IMR-90 (cell line): ENCODE data around the gene MEOX2. TPM values are rescaled to one million over a fixed set of nuclear protein-coding genes. Genes with fewer than 3 reads are reported as not detected.

Experiments used
- ATAC-seq: fragments of 200-7000 bp; cut with Tn5 transposase; 2 replicates; pipeline ENCODE4 v1.9.1; 2020; ENCODE audit warnings: low read depth, mild to moderate bottlenecking, moderate library complexity
- BruUV-seq: library from RNA; stranded (reverse); fragments of 400-500 nt; replicated peaks from 2 replicates; lab custom pipeline; 2021; lab: Mats Ljungman, UMichigan
- CTCF ChIA-PET: fragments of 300-600 bp; formaldehyde crosslinking; extraction: SDS; loops from one replicate; lab custom pipeline; 2021; ENCODE audit warnings: antibody characterized with exemption; lab: Yijun Ruan, JAX
- POLR2A ChIA-PET: fragments of 300-600 bp; sonication (Branson Sonifier 250); formaldehyde crosslinking; loops from one replicate; lab custom pipeline; 2022; ENCODE audit warnings: antibody characterized with exemption; ENCODE audit not compliant: unreplicated experiment; lab: Charles Lee
- DNase-seq: peaks from one replicate; pipeline ENCODE4 v3.0.0; 2013
- H2AFZ ChIP-seq: replicated peaks from 2 replicates; pipeline ENCODE3; 2013; ENCODE audit warnings: low read length, mild to moderate bottlenecking; ENCODE audit not compliant: poor library complexity
- H2AK5ac ChIP-seq: 2 replicates; pipeline ENCODE4 v1.6.1; 2013; ENCODE audit warnings: low read depth, low read length, inconsistent platforms
- H2AK9ac ChIP-seq: replicated peaks from 2 replicates; pipeline ENCODE3; 2013; ENCODE audit warnings: mild to moderate bottlenecking, low read depth, low read length, moderate library complexity; ENCODE audit not compliant: poor library complexity
- H2BK120ac ChIP-seq: 2 replicates; pipeline ENCODE4 v1.6.1; 2013; ENCODE audit warnings: low read depth, low read length, inconsistent platforms
- H2BK15ac ChIP-seq: 3 replicates; pipeline ENCODE4 v1.6.1; 2013; ENCODE audit warnings: low read depth, low read length, inconsistent platforms
- H2BK20ac ChIP-seq: 2 replicates; pipeline ENCODE4 v1.6.1; 2013; ENCODE audit warnings: low read depth, mild to moderate bottlenecking, inconsistent platforms, low read length, moderate library complexity
- H2BK5ac ChIP-seq: 2 replicates; pipeline ENCODE4 v1.6.1; 2013; ENCODE audit warnings: mild to moderate bottlenecking, low read depth, low read length, inconsistent platforms; ENCODE audit not compliant: poor library complexity, severe bottlenecking
- H3K14ac ChIP-seq: replicated peaks from 2 replicates; pipeline ENCODE4 v1.6.1; 2013; ENCODE audit warnings: low read depth, low read length, inconsistent platforms
- H3K18ac ChIP-seq: 2 replicates; pipeline ENCODE4 v1.6.1; 2013; ENCODE audit warnings: low read depth, low read length, control low read depth
- H3K23ac ChIP-seq: 2 replicates; pipeline ENCODE4 v1.6.1; 2013; ENCODE audit warnings: low read depth, low read length, inconsistent platforms
- H3K27ac ChIP-seq: 2 replicates; pipeline ENCODE4 v1.5.1; 2013; ENCODE audit warnings: mild to moderate bottlenecking, control low read depth, low read length; ENCODE audit not compliant: insufficient read depth
- H3K27me3 ChIP-seq: 2 replicates; pipeline ENCODE4 v1.6.1; 2013; ENCODE audit warnings: low read length; ENCODE audit not compliant: control insufficient read depth, insufficient read depth
- H3K36me3 ChIP-seq: 2 replicates; pipeline ENCODE4 v1.6.1; 2013; ENCODE audit warnings: low read length, mixed read lengths; ENCODE audit not compliant: control insufficient read depth, insufficient read depth
- H3K4ac ChIP-seq: 2 replicates; pipeline ENCODE4 v1.6.1; 2013; ENCODE audit warnings: low read depth, low read length, inconsistent platforms
- H3K4me1 ChIP-seq: 2 replicates; pipeline ENCODE4 v1.6.1; 2013; ENCODE audit warnings: low read length, mixed read lengths; ENCODE audit not compliant: control insufficient read depth, insufficient read depth
- H3K4me2 ChIP-seq: 2 replicates; pipeline ENCODE4 v1.6.1; 2013; ENCODE audit warnings: low read depth, mild to moderate bottlenecking, control low read depth, low read length, moderate library complexity
- H3K4me3 ChIP-seq: 2 replicates; pipeline ENCODE4 v1.5.1; 2013; ENCODE audit warnings: low read depth, mild to moderate bottlenecking, control low read depth, low read length, moderate library complexity; ENCODE audit not compliant: insufficient read depth
- H3K56ac ChIP-seq: 2 replicates; pipeline ENCODE4 v1.6.1; 2013; ENCODE audit warnings: low read length, inconsistent platforms; ENCODE audit not compliant: insufficient read depth; ENCODE audit errors: extremely low read depth
- H3K79me1 ChIP-seq, 2 experiments: 2 replicates each; pipeline ENCODE4 v1.6.1; 2013; ENCODE audit warnings: low read length in 2 of 2, inconsistent platforms in 1 of 2, low read depth in 1 of 2
- H3K9ac ChIP-seq: 2 replicates; pipeline ENCODE4 v1.6.1; 2013; ENCODE audit warnings: low read depth, low read length, control low read depth
- H3K9me1 ChIP-seq: 2 replicates; pipeline ENCODE4 v1.6.1; 2013; ENCODE audit warnings: low read length, inconsistent platforms; ENCODE audit not compliant: insufficient read depth
- H3K9me3 ChIP-seq: 2 replicates; pipeline ENCODE4 v1.6.1; 2013; ENCODE audit warnings: low read length; ENCODE audit not compliant: control insufficient read depth, insufficient read depth
- H4K20me1 ChIP-seq: 2 replicates; pipeline ENCODE4 v1.6.1; 2013; ENCODE audit warnings: low read length, inconsistent platforms; ENCODE audit not compliant: insufficient read depth
- H4K5ac ChIP-seq: 2 replicates; pipeline ENCODE4 v1.6.1; 2013; ENCODE audit warnings: mild to moderate bottlenecking, low read depth, low read length, control low read depth
- H4K8ac ChIP-seq, 2 experiments: 2 replicates each; pipeline ENCODE4 v1.6.1; 2013; ENCODE audit warnings: low read depth in 2 of 2, low read length in 2 of 2, control low read depth in 1 of 2, inconsistent platforms in 1 of 2
- H4K91ac ChIP-seq: 2 replicates; pipeline ENCODE4 v1.6.1; 2013; ENCODE audit warnings: low read depth, low read length, inconsistent platforms; ENCODE audit not compliant: insufficient read depth
- CEBPB ChIP-seq: IDR thresholded peaks from 2 replicates; pipeline ENCODE4 v1.6.1; 2012; ENCODE audit warnings: low read depth, low read length, improper control_type of control experiment
- CHD1 ChIP-seq: IDR thresholded peaks from 2 replicates; pipeline ENCODE4 v1.6.1; 2012; ENCODE audit warnings: low read depth, low read length, improper control_type of control experiment
- FOS ChIP-seq: fragments of 150-350 bp; IDR thresholded peaks from 2 replicates; pipeline ENCODE4 v1.6.1; 2016; ENCODE audit warnings: low read depth, low read length
- NFE2L2 ChIP-seq: fragments of 150-350 bp; IDR thresholded peaks from 2 replicates; pipeline ENCODE4 v1.6.1; 2016; ENCODE audit warnings: low read depth, mild to moderate bottlenecking, low read length
- RAD21 ChIP-seq: IDR thresholded peaks from 2 replicates; pipeline ENCODE4 v1.6.1; 2012; ENCODE audit warnings: low read length, improper control_type of control experiment
- SMC3 ChIP-seq: fragments of 150-350 bp; IDR thresholded peaks from 2 replicates; pipeline ENCODE4 v1.6.1; 2016; ENCODE audit warnings: low read depth, mild to moderate bottlenecking, antibody characterized with exemption, low read length, moderate library complexity
- WGBS, 2 experiments: methylation state at CpG; one replicate each; pipeline versions ENCODE4 v1.1.5 to v1.1.7; 2013; ENCODE audit warnings: missing lambda C conversion rate in 2 of 2; ENCODE audit not compliant: insufficient read length in 1 of 2; ENCODE audit errors: extremely low coverage in 2 of 2; 5-methylcytosine and 5-hydroxymethylcytosine counted together
- dilution Hi-C: fragments of 300-500 bp; cut with HindIII; formaldehyde crosslinking; loops from one replicate; pipeline ENCODE4 v1.14.3; 2018; ENCODE audit warnings: low sequenced_read_pairs; ENCODE audit not compliant: unreplicated experiment
- in situ Hi-C: fragments of 300-500 bp; cut with MboI; formaldehyde crosslinking; loops from 3 replicates; pipeline ENCODE4 v1.14.3; 2019; ENCODE audit warnings: low sequenced_read_pairs, inconsistent platforms, mixed read lengths
- intact Hi-C: fragments of 100-400 bp; cut with micrococcal nuclease; formaldehyde crosslinking; loops from 2 replicates; pipeline ENCODE4 v1.10.0; 2022
- polyA plus RNA-seq, 3 experiments: library from polyadenylated mRNA; depleted of rRNA; stranded (reverse); fragments of >200 nt; gene quantifications; 2 replicates each; pipeline ENCODE4 v1.2.3, GENCODE V29; 2012; ENCODE audit warnings: low replicate concordance in 1 of 3
- total RNA-seq: library from RNA; depleted of rRNA; stranded (reverse); fragments of >200 nt; gene quantifications from 2 replicates; pipeline ENCODE4 v1.2.3, GENCODE V29; 2012

The MEOX2 gene
- total and polyA plus RNA-seq, 2 of the 4 experiments (the other 2 are of a cell fraction) = under 0.01 TPM; not detected in 1

- H2BK5ac ChIP-seq = no peak overlapping the region
- no peak overlapping the region for H2AK9ac ChIP-seq
- ATAC-seq (no peak), DNase-seq (no peak)
- H3K4me2 ChIP-seq = no peak overlapping the region
- no peak overlapping the region for H4K8ac ChIP-seq
- H3K9me1 ChIP-seq = no peaks in the 10 kb centered on the region
- H3K36me3 ChIP-seq = no peaks in the 10 kb centered on the region
- no peak overlapping the region for H3K23ac ChIP-seq
- in situ Hi-C loops = no loop called here
- no peak overlapping the region for H3K27ac ChIP-seq
- no peak overlapping the region for H3K9ac ChIP-seq
- intact Hi-C loops = no loop called here
- H3K56ac ChIP-seq = no peak overlapping the region
- no peaks in the 10 kb centered on the region for H3K4me1 ChIP-seq
- WGBS, 2 experiments = no CpG with 5 or more reads among the region's 4 CpGs
- H3K4me3 ChIP-seq = no peak overlapping the region
- H2AK5ac ChIP-seq = no peak overlapping the region
- no peak overlapping the region for H3K14ac ChIP-seq
- H2BK15ac ChIP-seq = no peak overlapping the region
- H3K9me3 ChIP-seq = peaks cover 5% of the 10 kb centered on the region
- dilution Hi-C loops = no loop called here
- H3K18ac ChIP-seq = no peak overlapping the region
- POLR2A ChIA-PET = no interaction called here
- H4K91ac ChIP-seq = no peak overlapping the region
- H2BK120ac ChIP-seq = no peak overlapping the region
- CTCF ChIA-PET = interaction anchor here (0.5 kb wide), 1 partner anchor 217 kb away, joined by 4 read pairs; no protein-coding TSS in a partner anchor
- H2AFZ ChIP-seq = no peak overlapping the region
- H3K79me1 ChIP-seq = no peaks in the 10 kb centered on the region
- BruUV-seq = no TSS peak
- no peak overlapping the region for H3K4ac ChIP-seq
- H3K27me3 ChIP-seq = no peaks in the 10 kb centered on the region
- no peak for TF ChIP-seq SMC3
- TF ChIP-seq NFE2L2 = no peak
- no peak for TF ChIP-seq RAD21
- no peak for TF ChIP-seq FOS
- TF ChIP-seq CHD1 = no peak
- TF ChIP-seq CEBPB = no peak
- no peaks in the 10 kb centered on the region for H4K20me1 ChIP-seq
- H4K5ac ChIP-seq = no peak overlapping the region
- H2BK20ac ChIP-seq = no peak overlapping the region
Observed at GRCh38 chr7:15586266-15586665, 100.2 kb downstream of the MEOX2 start.
